Liver (tissue), 9 donors: ENCODE measurements around the gene GRAP. TPM values are rescaled to one million over a fixed set of nuclear protein-coding genes. Genes with fewer than 3 reads are reported as not detected.
"Not testable (repeated sequence)": the region's sequence is repeated elsewhere in the genome, so short reads cannot be mapped to it uniquely, and the experiment has no call there.

Source experiments
- DNase-seq: peaks from one replicate; pipeline ENCODE4 v3.0.0-alpha.2; 2017; ENCODE audit warnings: low spot score
- H3K27ac ChIP-seq, 2 donors: one replicate each; pipeline ENCODE4 v1.7.0; 2013; ENCODE audit warnings: inconsistent platforms in 2 of 2, low read length in 2 of 2, control low read depth in 1 of 2, low read depth in 1 of 2, mild to moderate bottlenecking in 1 of 2
- H3K27me3 ChIP-seq, 4 donors: one replicate each; pipeline versions ENCODE4 v1.6.1 to v1.7.0; 2013; ENCODE audit warnings: low read length in 3 of 4, inconsistent platforms in 1 of 4, mild to moderate bottlenecking in 1 of 4, moderate library complexity in 1 of 4; ENCODE audit not compliant: control insufficient read depth in 4 of 4, insufficient read depth in 4 of 4
- H3K36me3 ChIP-seq, 4 donors: one replicate each; pipeline versions ENCODE4 v1.6.1 to v1.7.0; 2013; ENCODE audit warnings: low read length in 3 of 4, mild to moderate bottlenecking in 3 of 4, low read depth in 1 of 4, moderate library complexity in 1 of 4; ENCODE audit not compliant: control insufficient read depth in 4 of 4, insufficient read depth in 3 of 4
- H3K4me1 ChIP-seq, 4 donors: one replicate each; pipeline versions ENCODE4 v1.6.1 to v1.7.0; 2013; ENCODE audit warnings: low read length in 3 of 4, mild to moderate bottlenecking in 3 of 4, moderate library complexity in 1 of 4; ENCODE audit not compliant: control insufficient read depth in 4 of 4, insufficient read depth in 4 of 4
- H3K4me3 ChIP-seq, 3 donors: one replicate each; pipeline versions ENCODE4 v1.6.1 to v1.7.0; 2013; ENCODE audit warnings: low read length in 3 of 3, control low read depth in 1 of 3, low read depth in 1 of 3, mild to moderate bottlenecking in 1 of 3
- H3K9ac ChIP-seq, 2 donors: one replicate each; pipeline ENCODE4 v1.7.0; 2013; ENCODE audit warnings: low read length in 2 of 2, mild to moderate bottlenecking in 2 of 2, moderate library complexity in 2 of 2, control low read depth in 1 of 2, low read depth in 1 of 2
- H3K9me3 ChIP-seq, 4 donors: one replicate each; pipeline versions ENCODE4 v1.6.1 to v1.7.0; 2013; ENCODE audit warnings: low read length in 3 of 4; ENCODE audit not compliant: control insufficient read depth in 4 of 4
- SP1 ChIP-seq: IDR thresholded peaks from 2 replicates; pipeline ENCODE4 v1.6.1; 2018; ENCODE audit warnings: antibody characterized with exemption, mild to moderate bottlenecking
- WGBS: extraction: QIAGEN DNeasy Blood & Tissue Kit; methylation state at CpG from one replicate; pipeline ENCODE4 v1.1.7; 2013; 5-methylcytosine and 5-hydroxymethylcytosine counted together
- polyA plus RNA-seq, 2 donors: library from polyadenylated mRNA; stranded (reverse) in 1 of 2; unstranded in 1 of 2; fragments of 200-250 nt in 1 of 2; fragments of >200 nt in 1 of 2; fragmentation: Nextera tagmentation in 1 of 2; extraction: Ambion mirVana in 1 of 2; gene quantifications; one replicate each; pipeline versions ENCODE4 v1.2.1 to v1.2.3, GENCODE V29; 2013 to 2015
- total RNA-seq, 2 donors: library from RNA; depleted of rRNA; stranded (reverse); fragments of >200 nt; gene quantifications; one replicate each; pipeline ENCODE4 v1.2.3, GENCODE V29; 2014
- donor health status: healthy.
- donor health status: healthy.
- donor health status: healthy.
- donor health status: healthy.
- donor health status: healthy.

GRAP gene
- total and polyA plus RNA-seq, 4 donors, result 1.2 to 6.5 (median 5.2) TPM

- H3K9me3 ChIP-seq, H3K27ac ChIP-seq, H3K36me3 ChIP-seq, DNase-seq, H3K9ac ChIP-seq, H3K4me3 ChIP-seq, H3K27me3 ChIP-seq, H3K4me1 ChIP-seq: not testable (repeated sequence)
- no CpG with 5 or more reads among the region's 34 CpGs for WGBS
Measured at GRCh38 chr17:19070318-19071168, 23.8 kb upstream of the GRAP start.

GRCh38 chr17:19064378-19064777 is 17.6 kb upstream of the GRAP start:
- H3K27ac ChIP-seq, H3K36me3 ChIP-seq, H3K4me1 ChIP-seq, H3K4me3 ChIP-seq, H3K27me3 ChIP-seq, H3K9me3 ChIP-seq, H3K9ac ChIP-seq: not testable (repeated sequence)
- 0% methylated on average over 8 of the region's 17 CpGs for WGBS
- DNase-seq, result peak; percentile 25

GRCh38 chr17:19063326-19063956 is 16.7 kb upstream of the GRAP start:
- not testable (repeated sequence) for H3K36me3 ChIP-seq, H3K4me1 ChIP-seq, H3K9me3 ChIP-seq, DNase-seq, H3K9ac ChIP-seq, H3K4me3 ChIP-seq, H3K27ac ChIP-seq, H3K27me3 ChIP-seq
- peak; percentile 31 for TF ChIP-seq SP1
- WGBS, result under 1% methylated on average over 24 of the region's 44 CpGs

- no CpG with 5 or more reads among the region's 20 CpGs for WGBS
Measured at GRCh38 chr17:19062718-19063325, 16.1 kb upstream of the GRAP start.

GRCh38 chr17:19062009-19062717 is 15.4 kb upstream of the GRAP start:
- not testable (repeated sequence) for H3K9ac ChIP-seq, H3K27ac ChIP-seq, H3K36me3 ChIP-seq, DNase-seq, H3K4me1 ChIP-seq, H3K4me3 ChIP-seq, H3K9me3 ChIP-seq, H3K27me3 ChIP-seq
- WGBS, result under 1% methylated on average over 12 of the region's 51 CpGs

More at GRCh38 chr17:19062718-19063325, 16.1 kb upstream of the GRAP start:
- not testable (repeated sequence) for H3K27ac ChIP-seq, H3K4me1 ChIP-seq, H3K36me3 ChIP-seq, H3K27me3 ChIP-seq, DNase-seq, H3K9ac ChIP-seq, H3K4me3 ChIP-seq, H3K9me3 ChIP-seq

GRCh38 chr17:19055447-19055846 is 8.7 kb upstream of the GRAP start:
- not testable (repeated sequence) for H3K9me3 ChIP-seq, H3K27me3 ChIP-seq, DNase-seq, H3K27ac ChIP-seq, H3K4me3 ChIP-seq, H3K4me1 ChIP-seq, H3K9ac ChIP-seq, H3K36me3 ChIP-seq
- no CpG with 5 or more reads among the region's 12 CpGs for WGBS

- H3K27me3 ChIP-seq, H3K4me3 ChIP-seq, H3K36me3 ChIP-seq, H3K9ac ChIP-seq, H3K27ac ChIP-seq, DNase-seq, H3K4me1 ChIP-seq, H3K9me3 ChIP-seq: not testable (repeated sequence)
- WGBS, result 57% methylated on average over 4 of the region's 7 CpGs
Measured at GRCh38 chr17:19048826-19049225, 2.1 kb upstream of the GRAP start.

- not testable (repeated sequence) for H3K9me3 ChIP-seq, DNase-seq, H3K4me1 ChIP-seq, H3K27ac ChIP-seq, H3K4me3 ChIP-seq, H3K27me3 ChIP-seq, H3K36me3 ChIP-seq, H3K9ac ChIP-seq
- 94% methylated on average over 5 of the region's 7 CpGs for WGBS
Measured at GRCh38 chr17:19047510-19047909, 753 bp upstream of the GRAP start.
